Endometrium (tissue), 2 donors: Measurements from ENCODE around the gene HTR3C.
"Not testable (repeated sequence)": the region's sequence is repeated elsewhere in the genome, so short reads cannot be mapped to it uniquely, and the experiment has no call there.

Source experiments
- FAIRE-seq: peaks from 2 replicates; lab custom pipeline; 2012; peaks lifted over from hg19 to GRCh38; lab: Jason Lieb, UNC
- donor health status: control.
- donor health status: control.

The HTR3C gene

GRCh38 chr3:184031187-184031792, 21.6 kb upstream of the HTR3C start, which contains the start of gene HTR3D:
HTR3D (plus strand) TSS chr3:184031742; CDS start chr3:184031742, 0 bp downstream.
- no peak for FAIRE-seq

- FAIRE-seq, result no peak
Observed at GRCh38 chr3:184037816-184038215, 15.0 kb upstream of the HTR3C start.

GRCh38 chr3:184038307-184038706, 14.5 kb upstream of the HTR3C start:
- not testable (repeated sequence) for FAIRE-seq

GRCh38 chr3:184039414-184039813, 13.4 kb upstream of the HTR3C start:
- no peak for FAIRE-seq

GRCh38 chr3:184040010-184040409, 12.8 kb upstream of the HTR3C start:
- no peak for FAIRE-seq

GRCh38 chr3:184042617-184043016, 10.2 kb upstream of the HTR3C start:
- no peak for FAIRE-seq

GRCh38 chr3:184045995-184046394, 6.9 kb upstream of the HTR3C start:
- no peak for FAIRE-seq

GRCh38 chr3:184050217-184050847, 2.5 kb upstream of the HTR3C start:
- no peak for FAIRE-seq

- FAIRE-seq, result no peak
Observed at GRCh38 chr3:184058029-184058428, 5.2 kb downstream of the HTR3C start.

- no peak for FAIRE-seq
Observed at GRCh38 chr3:184059424-184059823, 6.6 kb downstream of the HTR3C start.

- no peak for FAIRE-seq
Observed at GRCh38 chr3:184062637-184063036, 9.8 kb downstream of the HTR3C start.

GRCh38 chr3:184066211-184066610, 13.4 kb downstream of the HTR3C start:
- FAIRE-seq, result no peak

GRCh38 chr3:184067573-184068055, 14.8 kb downstream of the HTR3C start:
- no peak for FAIRE-seq

GRCh38 chr3:184068344-184068743, 15.5 kb downstream of the HTR3C start:
- FAIRE-seq, result no peak

GRCh38 chr3:184071142-184071541, 18.3 kb downstream of the HTR3C start:
- FAIRE-seq, result not testable (repeated sequence)

- FAIRE-seq, result no peak
Observed at GRCh38 chr3:184073621-184074020, 20.8 kb downstream of the HTR3C start.

GRCh38 chr3:184075901-184076300, 23.1 kb downstream of the HTR3C start:
- no peak for FAIRE-seq

GRCh38 chr3:184077881-184078280, 25.0 kb downstream of the HTR3C start:
- no peak for FAIRE-seq

GRCh38 chr3:184078851-184079250, 26.0 kb downstream of the HTR3C start:
- FAIRE-seq, result no peak

GRCh38 chr3:184081116-184081830, 28.4 kb downstream of the HTR3C start:
- no peak for FAIRE-seq

- no peak for FAIRE-seq
Observed at GRCh38 chr3:184082034-184082433, 29.2 kb downstream of the HTR3C start.

GRCh38 chr3:184082465-184082864, 29.6 kb downstream of the HTR3C start:
- no peak for FAIRE-seq

GRCh38 chr3:184085389-184085852, 32.6 kb downstream of the HTR3C start:
- no peak for FAIRE-seq
